ENCODE measurements around the gene ACBD6. TPM values are rescaled to one million over a fixed set of nuclear protein-coding genes. Genes with fewer than 3 reads are reported as not detected.

The ACBD6 gene
- total RNA-seq, 2 donors from 2014 or later, result 43.2 to 54.5 TPM

- H3K27me3 Mint-ChIP-seq (ENCODE audit: insufficient read depth), result no peaks in the 10 kb centered on the region
- H3K9ac ChIP-seq (ENCODE audit: extremely low read depth, low read length, poor library complexity, severe bottlenecking), result no peak overlapping the region
- no peaks in the 10 kb centered on the region for H3K27me3 ChIP-seq (ENCODE audit: control insufficient read depth, insufficient read depth, low read length, poor library complexity, severe bottlenecking)
- H3K36me3 ChIP-seq (ENCODE audit: control insufficient read depth, insufficient read depth, low read length), result no peaks in the 10 kb centered on the region
- DNase-seq, result no peak
- no peak overlapping the region for H3K4me3 ChIP-seq (ENCODE audit: low read length)
- no peak for TF ChIP-seq CTCF (conservative IDR thresholded peaks at IDR 0.05)
- H3K4me1 ChIP-seq (ENCODE audit: control insufficient read depth, insufficient read depth, low read length), result no peaks in the 10 kb centered on the region
- H3K27ac Mint-ChIP-seq, result no peak overlapping the region
- no peaks in the 10 kb centered on the region for H3K4me1 Mint-ChIP-seq
- peaks cover 8% of the 10 kb centered on the region for H3K9me3 ChIP-seq (ENCODE audit: control insufficient read depth, low read length)
- H3K36me3 Mint-ChIP-seq (ENCODE audit: low read depth), result peaks cover 48% of the 10 kb centered on the region
- peaks cover 30% of the 10 kb centered on the region for H3K9me3 Mint-ChIP-seq
- WGBS, 2 experiments (ENCODE audit: insufficient coverage in 1 of 2, insufficient read length in 1 of 2), result 93% methylated on average over 2 to 4 of the region's 4 CpGs
- H3K4me3 Mint-ChIP-seq, result no peak overlapping the region
- no peak overlapping the region for H3K27ac ChIP-seq (ENCODE audit: low read depth, low read length)
Measured at GRCh38 chr1:180456191-180456590, 46.2 kb downstream of the ACBD6 start.

- Histone ChIP-seq H3K9me3 (ENCODE audit: control insufficient read depth, low read length) (peaks cover 12% of the 10 kb centered on the region), H3K4me3 (ENCODE audit: low read length) (no peak overlapping the region), H3K27me3 (ENCODE audit: control insufficient read depth, insufficient read depth, low read length, poor library complexity, severe bottlenecking) (no peaks in the 10 kb centered on the region), H3K4me1 (ENCODE audit: control insufficient read depth, insufficient read depth, low read length) (no peaks in the 10 kb centered on the region), H3K36me3 (ENCODE audit: control insufficient read depth, insufficient read depth, low read length) (no peaks in the 10 kb centered on the region), H3K9ac (ENCODE audit: extremely low read depth, low read length, poor library complexity, severe bottlenecking) (no peak overlapping the region), H3K27ac (ENCODE audit: low read depth, low read length) (no peak overlapping the region)
- H3K27ac Mint-ChIP-seq, result no peak overlapping the region
- H3K27me3 Mint-ChIP-seq (ENCODE audit: insufficient read depth), result no peaks in the 10 kb centered on the region
- H3K4me3 Mint-ChIP-seq, result no peak overlapping the region
- H3K4me1 Mint-ChIP-seq, result no peaks in the 10 kb centered on the region
- H3K9me3 Mint-ChIP-seq, result peaks cover 29% of the 10 kb centered on the region
- H3K36me3 Mint-ChIP-seq (ENCODE audit: low read depth), result peaks cover 50% of the 10 kb centered on the region
- TF ChIP-seq CTCF (conservative IDR thresholded peaks at IDR 0.05), result no peak
- no peak for DNase-seq
Measured at GRCh38 chr1:180451504-180451903, 50.9 kb downstream of the ACBD6 start.

- no peaks in the 10 kb centered on the region for H3K36me3 ChIP-seq (ENCODE audit: control insufficient read depth, insufficient read depth, low read length)
- H3K27ac Mint-ChIP-seq, result no peak overlapping the region
- no peak for TF ChIP-seq CTCF (conservative IDR thresholded peaks at IDR 0.05)
- H3K27ac ChIP-seq (ENCODE audit: low read depth, low read length), result no peak overlapping the region
- H3K27me3 Mint-ChIP-seq (ENCODE audit: insufficient read depth), result no peaks in the 10 kb centered on the region
- H3K27me3 ChIP-seq (ENCODE audit: control insufficient read depth, insufficient read depth, low read length, poor library complexity, severe bottlenecking), result no peaks in the 10 kb centered on the region
- peaks cover 12% of the 10 kb centered on the region for H3K9me3 Mint-ChIP-seq
- 94 to 95% methylated on average over 2 of the region's 2 CpGs for WGBS, 2 experiments (ENCODE audit: insufficient coverage in 1 of 2, insufficient read length in 1 of 2)
- H3K4me3 ChIP-seq (ENCODE audit: low read length), result no peak overlapping the region
- peaks cover 9% of the 10 kb centered on the region for H3K36me3 Mint-ChIP-seq (ENCODE audit: low read depth)
- no peak for DNase-seq
- H3K4me1 Mint-ChIP-seq, result no peaks in the 10 kb centered on the region
- H3K9me3 ChIP-seq (ENCODE audit: control insufficient read depth, low read length), result no peaks in the 10 kb centered on the region
- H3K4me1 ChIP-seq (ENCODE audit: control insufficient read depth, insufficient read depth, low read length), result no peaks in the 10 kb centered on the region
- no peak overlapping the region for H3K4me3 Mint-ChIP-seq
- no peak overlapping the region for H3K9ac ChIP-seq (ENCODE audit: extremely low read depth, low read length, poor library complexity, severe bottlenecking)
Measured at GRCh38 chr1:180444522-180444921, 57.9 kb downstream of the ACBD6 start.

All from endodermal cell (in vitro differentiated cells).